Left ventricle myocardium inferior (tissue), 1 donor: ENCODE measurements around the gene PIK3R3. TPM values are rescaled to one million over a fixed set of nuclear protein-coding genes. Genes with fewer than 3 reads are reported as not detected.

Experiments used
- DNase-seq: peaks from one replicate; pipeline ENCODE4 v3.0.0-alpha.2; 2020
- H3K27ac ChIP-seq: fragments of 200-600 bp; replicated peaks from 2 replicates; pipeline ENCODE4 v1.8.0; 2021
- H3K27me3 ChIP-seq: fragments of 200-600 bp; 2 replicates; pipeline ENCODE4 v1.8.0; 2021; ENCODE audit warnings: low read depth
- H3K36me3 ChIP-seq: fragments of 200-600 bp; 2 replicates; pipeline ENCODE4 v1.8.0; 2021
- H3K4me1 ChIP-seq: fragments of 200-600 bp; 2 replicates; pipeline ENCODE4 v1.8.0; 2021
- H3K4me3 ChIP-seq: fragments of 200-600 bp; 2 replicates; pipeline ENCODE4 v1.8.0; 2021; ENCODE audit warnings: mild to moderate bottlenecking, moderate library complexity
- H3K9me3 ChIP-seq: fragments of 200-600 bp; replicated peaks from 2 replicates; pipeline ENCODE4 v1.8.0; 2021
- intact Hi-C: fragments of 100-400 bp; cut with micrococcal nuclease; formaldehyde crosslinking; loops from one replicate; pipeline ENCODE4 v1.11.0; 2022
- total RNA-seq: library from RNA; stranded (reverse); fragmentation: NEBNext Ultra II Directional; extraction: Animal tissue kit (Norgen Biotek cat#: 25700); gene quantifications from one replicate; pipeline ENCODE4 v1.2.1, GENCODE V29; 2021
- TF ChIP-seq, protein P1 (sequence below): fragments of 200-600 bp; IDR thresholded peaks from 2 replicates; pipeline ENCODE4 v1.8.0; 2021; ENCODE audit warnings: antibody characterized with exemption, mild to moderate bottlenecking, borderline replicate concordance
- donor health status: DM: no; HTN: yes; CAD: no; lungs with severe emphysema.

The PIK3R3 gene
- total RNA-seq, 1 donor from 2014 or later, result 32.7 TPM

DNA sequence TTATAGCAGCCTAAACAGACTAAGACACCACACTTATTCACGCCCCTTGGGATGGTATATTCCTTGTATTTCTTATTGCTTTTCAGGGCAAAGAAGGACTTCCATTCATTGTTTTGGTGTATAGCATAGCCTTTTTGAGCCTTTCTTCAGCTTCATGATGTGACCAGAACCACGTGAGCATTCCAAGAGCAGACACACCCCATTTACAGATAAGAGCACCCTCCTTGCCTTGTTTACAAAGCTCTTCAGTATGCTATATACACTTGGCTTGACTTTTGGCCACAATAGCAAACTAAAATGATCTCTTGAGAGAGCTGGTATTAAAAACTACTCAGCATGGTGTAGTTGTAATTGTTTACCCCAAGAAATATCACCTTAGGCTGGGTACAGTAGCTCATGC lies 78.7 kb downstream of the PIK3R3 start:
- Histone ChIP-seq H3K4me1 (no peaks in the 10 kb centered on the region), H3K9me3 (no peaks in the 10 kb centered on the region), H3K4me3 (no peak overlapping the region), H3K27me3 (no peaks in the 10 kb centered on the region), H3K27ac (no peak overlapping the region), H3K36me3 (peaks cover 59% of the 10 kb centered on the region)
- intact Hi-C loops, result no loop called here
- DNase-seq, result no peak
- TF ChIP-seq, protein P1, sequence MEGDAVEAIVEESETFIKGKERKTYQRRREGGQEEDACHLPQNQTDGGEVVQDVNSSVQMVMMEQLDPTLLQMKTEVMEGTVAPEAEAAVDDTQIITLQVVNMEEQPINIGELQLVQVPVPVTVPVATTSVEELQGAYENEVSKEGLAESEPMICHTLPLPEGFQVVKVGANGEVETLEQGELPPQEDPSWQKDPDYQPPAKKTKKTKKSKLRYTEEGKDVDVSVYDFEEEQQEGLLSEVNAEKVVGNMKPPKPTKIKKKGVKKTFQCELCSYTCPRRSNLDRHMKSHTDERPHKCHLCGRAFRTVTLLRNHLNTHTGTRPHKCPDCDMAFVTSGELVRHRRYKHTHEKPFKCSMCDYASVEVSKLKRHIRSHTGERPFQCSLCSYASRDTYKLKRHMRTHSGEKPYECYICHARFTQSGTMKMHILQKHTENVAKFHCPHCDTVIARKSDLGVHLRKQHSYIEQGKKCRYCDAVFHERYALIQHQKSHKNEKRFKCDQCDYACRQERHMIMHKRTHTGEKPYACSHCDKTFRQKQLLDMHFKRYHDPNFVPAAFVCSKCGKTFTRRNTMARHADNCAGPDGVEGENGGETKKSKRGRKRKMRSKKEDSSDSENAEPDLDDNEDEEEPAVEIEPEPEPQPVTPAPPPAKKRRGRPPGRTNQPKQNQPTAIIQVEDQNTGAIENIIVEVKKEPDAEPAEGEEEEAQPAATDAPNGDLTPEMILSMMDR, result no peak

DNA sequence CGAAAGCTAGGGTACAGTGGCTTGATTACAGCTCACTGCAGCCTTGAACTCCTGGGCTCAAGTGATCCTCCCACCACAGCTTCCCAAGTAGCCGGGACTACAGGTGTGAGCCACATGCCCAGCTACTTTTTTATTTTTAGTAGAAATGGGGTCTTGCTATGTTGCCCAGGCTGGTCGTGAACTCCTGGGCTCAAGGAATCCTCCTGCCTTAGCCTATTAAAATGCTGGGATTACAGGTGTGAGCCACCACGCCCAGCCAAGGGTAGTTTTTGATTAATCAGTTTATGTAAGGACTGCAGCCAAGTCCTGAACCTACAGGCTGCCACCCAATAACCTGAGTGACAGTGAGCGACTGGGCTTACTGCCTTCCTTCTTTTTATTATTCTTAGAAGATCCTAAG lies 88.3 kb downstream of the PIK3R3 start:
- H3K27me3 ChIP-seq, result no peaks in the 10 kb centered on the region
- H3K4me3 ChIP-seq, result no peak overlapping the region
- TF ChIP-seq, protein P1, result no peak
- no peak for DNase-seq
- intact Hi-C loops, result no loop called here
- peaks cover 47% of the 10 kb centered on the region for H3K4me1 ChIP-seq
- H3K9me3 ChIP-seq, result no peaks in the 10 kb centered on the region
- H3K27ac ChIP-seq, result no peak overlapping the region
- H3K36me3 ChIP-seq, result peaks cover 46% of the 10 kb centered on the region

GRCh38 chr1:46043458-46044017 lies 88.9 kb downstream of the PIK3R3 start:
- Histone ChIP-seq H3K36me3 (peaks cover 46% of the 10 kb centered on the region), H3K9me3 (no peaks in the 10 kb centered on the region), H3K27me3 (no peaks in the 10 kb centered on the region), H3K4me3 (no peak overlapping the region), H3K27ac (peak overlapping the region; percentile 2), H3K4me1 (peaks cover 53% of the 10 kb centered on the region)
- intact Hi-C loops, result no loop called here
- no peak for DNase-seq
- TF ChIP-seq, protein P1, result no peak

DNA sequence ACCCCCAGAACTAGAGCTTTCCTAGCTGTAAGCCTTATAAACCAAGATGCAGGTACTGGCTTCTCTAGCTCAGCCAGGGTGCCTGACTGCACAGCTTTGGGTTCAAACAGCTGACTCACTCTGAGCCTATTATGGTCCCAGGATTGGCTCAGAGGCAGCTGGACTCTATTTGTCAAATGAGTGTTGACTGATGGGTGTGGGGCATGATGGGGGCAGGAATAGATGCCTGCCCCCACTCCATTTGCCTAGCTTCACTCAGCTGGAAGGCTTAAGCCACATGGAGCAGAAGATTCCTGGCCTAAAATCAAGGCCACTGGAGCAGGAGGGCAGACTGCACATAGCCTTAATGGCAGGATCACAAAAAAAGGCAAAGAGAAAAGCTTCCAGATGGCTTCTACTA lies 90.5 kb downstream of the PIK3R3 start:
- Histone ChIP-seq H3K27me3 (no peaks in the 10 kb centered on the region), H3K4me3 (no peak overlapping the region), H3K4me1 (peaks cover 66% of the 10 kb centered on the region), H3K36me3 (peaks cover 46% of the 10 kb centered on the region), H3K9me3 (no peaks in the 10 kb centered on the region), H3K27ac (peak overlapping the region; percentile 69)
- intact Hi-C loops, result no loop called here
- no peak for DNase-seq
- TF ChIP-seq, protein P1, result no peak

DNA sequence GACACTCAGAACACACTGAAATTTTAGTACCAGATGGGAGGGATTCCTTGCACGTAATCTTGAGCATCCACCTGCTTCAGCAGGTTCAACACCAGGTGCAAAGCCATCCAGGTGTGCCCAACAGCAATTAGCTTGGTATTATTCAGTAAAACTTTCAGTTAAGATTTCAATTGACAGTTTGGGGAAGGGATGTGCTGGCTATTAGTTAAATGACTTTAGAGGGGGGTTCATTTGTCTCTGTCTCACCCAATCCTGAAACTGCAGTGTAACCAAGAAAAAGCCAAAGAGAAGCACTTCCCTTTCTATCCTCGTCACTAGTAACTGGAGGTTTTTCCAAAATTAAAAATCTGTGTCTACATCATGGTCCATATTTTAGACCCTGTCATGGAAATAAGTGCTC lies 90.9 kb downstream of the PIK3R3 start:
- intact Hi-C loops, result no loop called here
- no peak for DNase-seq
- peaks cover 46% of the 10 kb centered on the region for H3K36me3 ChIP-seq
- peak overlapping the region; percentile 69 for H3K27ac ChIP-seq
- H3K4me1 ChIP-seq, result peaks cover 70% of the 10 kb centered on the region
- no peaks in the 10 kb centered on the region for H3K9me3 ChIP-seq
- no peak overlapping the region for H3K4me3 ChIP-seq
- TF ChIP-seq, protein P1, result no peak
- no peaks in the 10 kb centered on the region for H3K27me3 ChIP-seq
